HUES6 (cell line): ENCODE data around the gene STK25.
A peak's percentile ranks its signal among the peaks of the same experiment; 100 is the strongest.

Source experiments
- H3K27ac ChIP-seq: 2 replicates; pipeline ENCODE4 v1.7.0; 2013; ENCODE audit warnings: low read depth, mild to moderate bottlenecking, low read length, inconsistent platforms
- H3K27me3 ChIP-seq: 2 replicates; pipeline ENCODE4 v1.6.1; 2013; ENCODE audit warnings: low read length; ENCODE audit not compliant: control insufficient read depth, insufficient read depth
- H3K36me3 ChIP-seq: 2 replicates; pipeline ENCODE4 v1.6.1; 2013; ENCODE audit warnings: low read length; ENCODE audit not compliant: control insufficient read depth, insufficient read depth
- H3K4me1 ChIP-seq: 2 replicates; pipeline ENCODE4 v1.6.1; 2013; ENCODE audit warnings: low read length; ENCODE audit not compliant: control insufficient read depth, insufficient read depth
- H3K4me3 ChIP-seq: 2 replicates; pipeline ENCODE4 v1.5.1; 2013; ENCODE audit warnings: low read depth, low read length
- H3K9ac ChIP-seq: one replicate; pipeline ENCODE4 v1.6.1; 2013; ENCODE audit warnings: mild to moderate bottlenecking, low read length
- H3K9me3 ChIP-seq: 2 replicates; pipeline ENCODE4 v1.6.1; 2013; ENCODE audit warnings: low read depth, low read length; ENCODE audit not compliant: control insufficient read depth, insufficient read depth

Gene STK25

GRCh38 chr2:241508240-241509154, at the start of gene STK25:
Gene STK25, minus strand, starts transcription at chr2:241508584. Its CDS starts 549 bp downstream, at chr2:241508035.
- peak within 1 kb of the TSS; percentile 97 for H3K4me3 ChIP-seq
- H3K36me3 ChIP-seq = peaks cover 21% of the 10 kb centered on the region
- no peaks in the 10 kb centered on the region for H3K9me3 ChIP-seq
- peaks cover 7% of the 10 kb centered on the region for H3K27me3 ChIP-seq
- peaks cover 21% of the 10 kb centered on the region for H3K4me1 ChIP-seq
- H3K9ac ChIP-seq = peak within 1 kb of the TSS; percentile 90
- peak within 1 kb of the TSS; percentile 79; the same call in 1 of the 2 replicates for H3K27ac ChIP-seq

GRCh38 chr2:241556746-241557145, 48.4 kb upstream of the STK25 start:
- Histone ChIP-seq H3K9ac (no peak overlapping the region), H3K27me3 (no peaks in the 10 kb centered on the region), H3K4me1 (peaks cover 26% of the 10 kb centered on the region), H3K36me3 (no peaks in the 10 kb centered on the region), H3K27ac (no peak overlapping the region), H3K4me3 (no peak overlapping the region), H3K9me3 (no peaks in the 10 kb centered on the region; the same call in 1 of the 2 replicates)

- Histone ChIP-seq H3K27me3 (no peaks in the 10 kb centered on the region), H3K36me3 (no peaks in the 10 kb centered on the region), H3K9me3 (no peaks in the 10 kb centered on the region; the same call in 1 of the 2 replicates), H3K27ac (no peak overlapping the region), H3K9ac (no peak overlapping the region), H3K4me3 (no peak overlapping the region), H3K4me1 (peaks cover 20% of the 10 kb centered on the region)
Measured at GRCh38 chr2:241555711-241556110, 47.3 kb upstream of the STK25 start.

- Histone ChIP-seq H3K4me3 (no peak overlapping the region), H3K4me1 (peaks cover 15% of the 10 kb centered on the region), H3K36me3 (no peaks in the 10 kb centered on the region), H3K9ac (no peak overlapping the region), H3K27me3 (no peaks in the 10 kb centered on the region), H3K9me3 (no peaks in the 10 kb centered on the region; the same call in 1 of the 2 replicates), H3K27ac (no peak overlapping the region)
Measured at GRCh38 chr2:241554610-241555322, 46.4 kb upstream of the STK25 start.

- H3K4me3 ChIP-seq = no peak overlapping the region
- H3K27ac ChIP-seq = no peak overlapping the region
- no peaks in the 10 kb centered on the region for H3K27me3 ChIP-seq
- no peak overlapping the region for H3K9ac ChIP-seq
- peaks cover 15% of the 10 kb centered on the region for H3K4me1 ChIP-seq
- no peaks in the 10 kb centered on the region; the same call in 1 of the 2 replicates for H3K9me3 ChIP-seq
- no peaks in the 10 kb centered on the region for H3K36me3 ChIP-seq
Measured at GRCh38 chr2:241553981-241554380, 45.6 kb upstream of the STK25 start.

- H3K4me1 ChIP-seq = peaks cover 15% of the 10 kb centered on the region
- no peaks in the 10 kb centered on the region for H3K36me3 ChIP-seq
- no peaks in the 10 kb centered on the region; the same call in 1 of the 2 replicates for H3K9me3 ChIP-seq
- H3K27me3 ChIP-seq = no peaks in the 10 kb centered on the region
- no peak overlapping the region for H3K4me3 ChIP-seq
- no peak overlapping the region for H3K27ac ChIP-seq
- H3K9ac ChIP-seq = no peak overlapping the region
Measured at GRCh38 chr2:241553512-241553830, 45.1 kb upstream of the STK25 start.

- Histone ChIP-seq H3K36me3 (no peaks in the 10 kb centered on the region), H3K4me3 (no peak overlapping the region), H3K9me3 (no peaks in the 10 kb centered on the region), H3K4me1 (peaks cover 18% of the 10 kb centered on the region), H3K27ac (no peak overlapping the region), H3K9ac (no peak overlapping the region), H3K27me3 (no peaks in the 10 kb centered on the region)
Measured at GRCh38 chr2:241551998-241552737, 43.8 kb upstream of the STK25 start.

GRCh38 chr2:241551599-241551997, 43.2 kb upstream of the STK25 start:
- Histone ChIP-seq H3K27me3 (no peaks in the 10 kb centered on the region), H3K4me3 (no peak overlapping the region), H3K4me1 (peaks cover 23% of the 10 kb centered on the region), H3K9me3 (no peaks in the 10 kb centered on the region), H3K9ac (no peak overlapping the region), H3K36me3 (no peaks in the 10 kb centered on the region), H3K27ac (no peak overlapping the region)

- Histone ChIP-seq H3K27ac (no peak overlapping the region), H3K36me3 (no peaks in the 10 kb centered on the region), H3K4me3 (no peak overlapping the region), H3K9ac (no peak overlapping the region), H3K27me3 (no peaks in the 10 kb centered on the region), H3K4me1 (peaks cover 21% of the 10 kb centered on the region), H3K9me3 (no peaks in the 10 kb centered on the region)
Measured at GRCh38 chr2:241550616-241551580, 42.5 kb upstream of the STK25 start.

GRCh38 chr2:241548451-241548835, 40.1 kb upstream of the STK25 start:
- no peaks in the 10 kb centered on the region for H3K9me3 ChIP-seq
- H3K36me3 ChIP-seq = no peaks in the 10 kb centered on the region
- H3K9ac ChIP-seq = no peak overlapping the region
- no peak overlapping the region for H3K27ac ChIP-seq
- H3K4me3 ChIP-seq = no peak overlapping the region
- peaks cover 12% of the 10 kb centered on the region; the same call in 1 of the 2 replicates for H3K4me1 ChIP-seq
- no peaks in the 10 kb centered on the region; the same call in 1 of the 2 replicates for H3K27me3 ChIP-seq
